Measurements from ENCODE around the gene TSPAN14.

TSPAN14 gene

DNA sequence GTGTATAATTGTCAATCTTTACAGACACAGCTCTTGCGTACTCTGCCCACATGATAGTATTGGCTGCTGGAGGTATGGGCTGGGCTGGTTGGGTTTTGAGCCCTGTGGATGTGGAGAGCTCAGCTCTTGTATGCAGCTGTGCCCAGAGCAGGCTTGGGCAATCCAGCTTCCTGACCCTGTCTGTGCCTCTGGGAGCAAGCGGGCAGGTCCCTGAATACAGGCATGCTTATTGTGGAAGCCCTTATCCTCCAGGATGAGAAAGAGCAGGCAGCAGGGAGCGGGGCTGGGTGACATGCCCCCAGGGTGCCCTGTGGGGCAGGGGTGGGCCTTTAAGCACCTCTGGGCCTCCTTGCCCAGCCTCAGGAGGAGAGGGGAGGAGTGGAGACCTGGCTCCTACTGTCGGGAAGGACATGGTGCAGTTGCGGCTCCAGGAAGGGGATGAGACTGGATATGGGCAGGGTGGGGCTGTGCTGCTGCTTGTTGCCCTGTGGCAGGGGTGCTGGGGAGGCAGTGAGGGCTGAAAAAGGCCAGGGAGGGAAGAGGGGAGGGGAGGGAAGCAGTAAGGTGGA, 50.9 kb downstream of the TSPAN14 start:
- no peak for DNase-seq (ENCODE audit: low read depth)

DNA sequence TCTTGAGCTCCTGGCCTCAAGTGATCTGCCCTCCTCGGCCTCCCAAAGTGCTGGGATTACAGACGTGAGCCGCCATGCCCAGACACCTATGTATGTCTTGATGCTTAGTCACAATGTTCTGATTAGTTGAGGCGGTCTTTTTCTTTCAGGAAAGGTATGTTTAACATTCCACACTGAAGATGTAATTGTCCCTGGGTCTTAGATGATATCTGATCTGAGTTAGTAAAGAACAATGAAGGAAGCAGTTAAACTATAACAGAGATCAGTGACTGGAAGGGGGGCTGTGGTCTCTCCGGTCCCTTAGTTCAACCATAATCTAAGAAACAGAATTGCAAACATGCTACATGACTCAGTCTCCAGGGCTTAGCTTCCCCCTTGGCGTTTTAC, 52.1 kb downstream of the TSPAN14 start:
- peak; percentile 89 for DNase-seq (ENCODE audit: low read depth)

DNA sequence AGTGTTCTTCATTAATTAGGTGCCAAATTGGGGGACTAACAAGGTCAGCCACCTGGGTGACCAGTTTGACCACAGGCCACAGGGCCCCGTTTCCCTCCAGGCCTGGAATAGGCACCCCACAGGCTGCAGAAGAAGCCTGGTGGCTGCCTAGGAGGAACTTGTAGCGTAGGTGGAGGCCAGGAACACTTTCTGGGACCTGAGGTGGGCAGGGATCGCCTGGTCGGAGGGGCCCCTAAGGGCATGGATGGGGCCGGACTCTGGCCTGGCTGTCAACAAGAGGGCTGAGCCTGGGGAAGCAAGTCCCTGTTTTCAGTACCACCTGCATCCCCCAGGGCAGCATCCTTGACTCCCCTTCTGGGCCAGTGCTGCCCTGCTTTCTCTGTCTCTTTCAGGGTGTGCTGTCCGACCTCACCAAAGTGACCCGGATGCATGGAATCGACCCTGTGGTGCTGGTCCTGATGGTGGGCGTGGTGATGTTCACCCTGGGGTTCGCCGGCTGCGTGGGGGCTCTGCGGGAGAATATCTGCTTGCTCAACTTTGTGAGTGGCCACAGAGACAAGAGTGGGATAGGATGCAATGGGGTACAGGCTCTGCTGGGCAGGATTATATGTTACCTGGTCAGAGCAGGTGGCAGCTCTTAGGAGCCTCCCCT, 52.9 kb downstream of the TSPAN14 start:
- no peak for DNase-seq (ENCODE audit: low read depth)

DNA sequence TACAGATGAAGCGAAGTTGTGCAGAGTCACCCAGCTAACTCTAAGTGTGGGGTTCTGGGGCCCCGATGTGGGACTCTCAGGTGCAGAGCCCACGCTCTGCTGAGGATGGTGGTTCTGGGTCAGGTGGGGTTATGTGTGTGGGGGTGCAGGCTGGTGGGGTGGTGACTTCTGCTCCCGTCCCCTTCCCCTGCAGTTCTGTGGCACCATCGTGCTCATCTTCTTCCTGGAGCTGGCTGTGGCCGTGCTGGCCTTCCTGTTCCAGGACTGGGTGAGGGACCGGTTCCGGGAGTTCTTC, 54.9 kb downstream of the TSPAN14 start:
- no peak for DNase-seq (ENCODE audit: low read depth)

DNA sequence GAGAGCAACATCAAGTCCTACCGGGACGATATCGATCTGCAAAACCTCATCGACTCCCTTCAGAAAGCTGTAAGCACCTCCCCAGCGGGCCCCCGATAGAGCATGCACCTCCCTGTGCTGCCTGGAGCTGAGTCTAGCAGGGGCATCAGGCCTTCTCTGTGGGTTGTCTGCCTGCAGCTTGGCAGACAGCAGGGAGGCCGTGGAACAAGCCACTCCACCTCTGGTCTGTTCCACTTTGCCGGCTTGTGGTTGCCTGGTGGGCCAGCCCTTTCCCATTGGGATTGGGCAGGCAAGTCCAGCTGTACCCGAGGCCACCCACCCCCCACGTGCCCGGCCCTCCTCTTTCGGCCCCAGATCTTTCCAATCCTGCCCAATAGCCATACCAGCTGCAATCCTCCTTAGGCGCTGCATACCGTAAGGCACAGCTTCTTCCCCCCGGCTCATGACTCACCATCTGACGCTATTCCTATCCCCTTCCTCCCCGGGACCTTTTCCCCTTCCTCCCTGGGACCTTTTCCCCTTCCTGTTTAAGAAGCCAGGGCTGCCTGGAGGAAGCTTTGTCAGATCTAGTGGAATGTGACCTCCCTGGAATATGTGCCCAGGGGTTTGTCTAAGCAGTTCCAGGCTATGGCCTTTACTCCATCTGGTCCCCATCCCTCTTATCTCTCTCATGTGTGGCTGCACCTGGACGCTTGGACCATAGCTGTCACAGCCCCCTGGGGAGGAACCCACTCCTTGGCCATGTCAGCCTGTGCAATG, 55.5 kb downstream of the TSPAN14 start:
- peak; percentile 93 for DNase-seq (ENCODE audit: low read depth)

DNA sequence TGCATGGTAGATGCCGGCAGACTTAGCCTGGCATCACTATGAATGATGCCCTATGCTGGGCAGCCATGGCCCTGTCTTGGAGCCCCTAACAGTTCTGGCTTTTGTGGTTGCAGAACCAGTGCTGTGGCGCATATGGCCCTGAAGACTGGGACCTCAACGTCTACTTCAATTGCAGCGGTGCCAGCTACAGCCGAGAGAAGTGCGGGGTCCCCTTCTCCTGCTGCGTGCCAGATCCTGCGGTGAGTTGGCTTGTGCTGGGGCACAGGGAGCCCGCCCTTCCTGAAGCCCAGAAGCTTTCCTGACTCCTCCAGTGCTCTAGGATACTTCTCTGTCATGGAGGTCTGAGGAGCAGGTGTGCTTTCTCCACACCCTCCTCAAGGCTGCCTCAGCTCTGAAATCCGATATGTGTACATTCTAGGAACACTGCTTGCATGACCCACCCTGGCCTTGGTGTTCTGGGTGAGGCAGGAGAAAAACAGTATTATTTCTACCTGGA, 58.0 kb downstream of the TSPAN14 start:
- no peak for DNase-seq (ENCODE audit: low read depth)

DNA sequence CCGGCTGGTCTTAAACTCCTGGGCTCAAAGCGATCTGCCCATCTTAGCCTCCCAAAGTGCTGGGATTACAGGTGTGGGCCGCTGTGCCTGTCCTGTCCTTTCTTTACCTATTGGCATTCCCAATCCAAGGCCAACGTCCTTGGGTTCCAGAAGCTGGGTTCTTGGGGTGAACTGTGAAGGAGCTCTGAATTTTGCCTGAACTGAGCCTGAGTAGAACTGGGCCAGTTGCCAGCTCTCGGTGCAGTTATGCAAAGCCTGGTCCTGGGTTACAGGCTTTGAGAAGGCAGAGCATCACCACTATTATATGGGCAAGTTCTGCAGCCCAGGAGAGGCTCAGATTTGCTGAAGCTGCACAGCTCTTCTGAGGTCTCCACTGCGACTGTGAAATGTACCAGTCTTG, 59.0 kb downstream of the TSPAN14 start:
- no peak for DNase-seq (ENCODE audit: low read depth)

DNA sequence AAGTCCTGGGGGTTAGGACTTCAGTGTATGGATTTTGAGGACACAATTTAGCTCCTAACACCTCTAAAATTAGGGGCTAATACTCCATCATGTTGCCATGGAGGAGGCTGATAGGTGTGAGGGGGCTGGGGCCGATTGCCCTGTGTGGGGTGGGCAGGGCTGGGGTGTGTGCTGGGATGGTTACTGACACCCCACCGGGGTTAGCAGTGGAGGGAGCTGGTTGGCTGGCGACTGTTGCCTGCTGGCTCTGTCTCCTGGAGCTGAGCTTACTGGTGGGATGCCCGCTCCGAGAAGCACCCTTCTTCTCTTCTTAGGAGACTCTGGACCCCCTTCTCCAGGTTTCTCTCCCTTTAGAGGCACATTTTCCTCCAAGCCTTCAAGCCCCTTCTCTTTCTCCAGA, 61.4 kb downstream of the TSPAN14 start:
- no peak for DNase-seq (ENCODE audit: low read depth)

DNA sequence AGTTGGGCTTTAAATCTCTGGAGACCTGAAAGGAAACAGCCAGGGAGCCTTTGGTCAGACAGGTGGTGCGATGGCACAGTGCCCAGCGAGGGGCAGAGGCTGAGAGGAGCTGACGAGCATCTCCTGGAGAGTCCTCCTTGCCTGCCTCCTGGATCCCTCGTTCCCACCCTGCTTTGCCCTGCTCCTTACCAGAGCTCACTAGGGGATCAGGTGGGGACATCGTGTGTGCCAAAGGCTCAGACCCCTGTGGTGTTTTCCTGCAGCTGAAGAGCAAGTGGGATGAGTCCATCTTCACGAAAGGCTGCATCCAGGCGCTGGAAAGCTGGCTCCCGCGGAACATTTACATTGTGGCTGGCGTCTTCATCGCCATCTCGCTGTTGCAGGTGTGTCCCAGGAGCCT, 61.8 kb downstream of the TSPAN14 start:
- no peak for DNase-seq (ENCODE audit: low read depth)

DNA sequence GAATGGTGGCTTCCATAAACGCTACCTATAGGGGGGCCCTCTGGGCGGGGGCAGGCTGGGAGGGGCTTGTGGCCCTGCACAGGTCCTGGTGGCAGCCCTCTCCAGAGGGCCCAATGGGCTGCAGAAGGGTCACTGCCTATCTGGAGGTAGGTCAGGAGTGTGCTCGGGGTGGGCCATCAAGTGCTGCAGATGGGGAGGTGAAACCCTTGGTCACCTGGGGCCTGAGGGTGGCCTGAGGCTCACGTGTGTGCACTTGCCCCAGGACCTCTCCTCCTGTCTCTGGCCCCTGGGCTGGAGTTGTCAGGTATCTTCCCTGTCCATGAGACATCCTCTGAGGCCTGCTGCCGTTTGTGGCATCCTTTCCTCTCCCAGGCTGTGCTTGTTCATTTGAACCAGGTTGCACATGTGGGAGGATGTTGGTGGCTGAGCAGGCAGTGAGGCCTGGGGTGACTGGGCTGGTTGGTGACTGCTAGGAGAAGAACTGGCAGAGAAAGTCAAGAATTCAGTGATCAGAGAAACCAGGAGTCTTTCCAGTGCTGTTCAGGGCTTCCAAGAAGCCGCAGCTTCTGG, 62.5 kb downstream of the TSPAN14 start:
- DNase-seq (ENCODE audit: low read depth), result no peak

DNA sequence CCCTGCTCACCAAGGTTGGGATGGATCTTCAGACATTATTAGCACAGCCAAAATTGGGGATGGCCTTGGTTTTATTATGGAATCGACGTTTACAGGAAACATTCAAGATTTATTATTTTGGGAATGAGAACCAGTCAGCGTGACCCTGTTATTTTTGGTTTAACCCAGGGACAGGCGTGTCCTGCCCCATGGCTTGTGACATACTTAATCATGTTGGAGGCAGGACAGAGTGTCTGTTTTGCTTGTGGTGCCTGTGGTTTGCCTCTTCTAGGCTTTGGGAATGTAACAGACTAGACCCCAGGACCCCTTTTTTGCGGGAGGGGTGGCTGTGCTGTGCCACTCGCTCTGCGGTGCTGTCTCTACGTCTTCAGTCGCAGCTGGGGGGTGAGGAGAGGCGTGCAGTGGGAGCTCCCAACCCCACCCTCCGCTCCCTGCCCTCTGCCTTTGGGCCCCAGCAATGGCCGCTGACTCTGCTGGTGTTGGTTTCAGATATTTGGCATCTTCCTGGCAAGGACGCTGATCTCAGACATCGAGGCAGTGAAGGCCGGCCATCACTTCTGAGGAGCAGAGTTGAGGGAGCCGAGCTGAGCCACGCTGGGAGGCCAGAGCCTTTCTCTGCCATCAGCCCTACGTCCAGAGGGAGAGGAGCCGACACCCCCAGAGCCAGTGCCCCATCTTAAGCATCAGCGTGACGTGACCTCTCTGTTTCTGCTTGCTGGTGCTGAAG, 63.5 kb downstream of the TSPAN14 start:
- no peak for DNase-seq (ENCODE audit: low read depth)

DNA sequence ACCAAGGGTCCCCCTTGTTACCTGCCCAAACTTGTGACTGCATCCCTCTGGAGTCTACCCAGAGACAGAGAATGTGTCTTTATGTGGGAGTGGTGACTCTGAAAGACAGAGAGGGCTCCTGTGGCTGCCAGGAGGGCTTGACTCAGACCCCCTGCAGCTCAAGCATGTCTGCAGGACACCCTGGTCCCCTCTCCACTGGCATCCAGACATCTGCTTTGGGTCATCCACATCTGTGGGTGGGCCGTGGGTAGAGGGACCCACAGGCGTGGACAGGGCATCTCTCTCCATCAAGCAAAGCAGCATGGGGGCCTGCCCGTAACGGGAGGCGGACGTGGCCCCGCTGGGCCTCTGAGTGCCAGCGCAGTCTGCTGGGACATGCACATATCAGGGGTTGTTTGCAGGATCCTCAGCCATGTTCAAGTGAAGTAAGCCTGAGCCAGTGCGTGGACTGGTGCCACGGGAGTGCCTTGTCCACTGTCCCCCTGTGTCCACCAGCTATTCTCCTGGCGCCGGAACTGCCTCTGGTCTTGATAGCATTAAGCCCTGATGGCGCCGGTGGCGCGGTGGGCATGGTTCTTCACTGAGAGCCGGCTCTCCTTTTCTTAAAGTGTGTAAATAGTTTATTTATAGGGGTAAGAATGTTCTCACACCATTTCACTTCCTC, 64.2 kb downstream of the TSPAN14 start:
- no peak for DNase-seq (ENCODE audit: low read depth)

DNA sequence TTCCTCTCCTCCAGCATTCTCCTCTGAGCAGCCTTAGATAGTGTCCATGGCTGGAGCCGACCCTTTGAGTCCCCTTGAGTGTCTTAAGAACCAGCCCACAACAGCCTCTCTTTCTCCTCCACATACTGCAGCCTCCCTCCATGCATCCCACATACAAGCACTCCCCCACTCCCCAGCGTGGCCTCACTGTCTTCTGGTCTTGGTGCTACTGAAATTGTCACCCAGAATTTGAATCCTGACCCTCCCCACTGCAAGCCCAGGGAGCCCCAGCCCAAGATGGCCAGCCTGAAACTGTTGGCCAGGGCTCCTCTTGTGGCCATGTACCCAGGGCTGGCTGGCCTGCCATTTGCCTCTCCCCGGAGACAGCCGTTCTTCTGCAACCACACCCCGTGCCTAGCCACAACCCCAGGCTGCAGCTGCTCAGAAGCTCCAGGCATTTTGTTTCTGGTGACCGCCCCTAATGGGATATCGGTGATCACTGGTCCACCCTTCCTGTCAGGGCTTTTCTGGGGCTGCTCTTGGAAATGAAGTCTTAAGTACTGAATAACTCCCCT, 64.8 kb downstream of the TSPAN14 start:
- no peak for DNase-seq (ENCODE audit: low read depth)

DNA sequence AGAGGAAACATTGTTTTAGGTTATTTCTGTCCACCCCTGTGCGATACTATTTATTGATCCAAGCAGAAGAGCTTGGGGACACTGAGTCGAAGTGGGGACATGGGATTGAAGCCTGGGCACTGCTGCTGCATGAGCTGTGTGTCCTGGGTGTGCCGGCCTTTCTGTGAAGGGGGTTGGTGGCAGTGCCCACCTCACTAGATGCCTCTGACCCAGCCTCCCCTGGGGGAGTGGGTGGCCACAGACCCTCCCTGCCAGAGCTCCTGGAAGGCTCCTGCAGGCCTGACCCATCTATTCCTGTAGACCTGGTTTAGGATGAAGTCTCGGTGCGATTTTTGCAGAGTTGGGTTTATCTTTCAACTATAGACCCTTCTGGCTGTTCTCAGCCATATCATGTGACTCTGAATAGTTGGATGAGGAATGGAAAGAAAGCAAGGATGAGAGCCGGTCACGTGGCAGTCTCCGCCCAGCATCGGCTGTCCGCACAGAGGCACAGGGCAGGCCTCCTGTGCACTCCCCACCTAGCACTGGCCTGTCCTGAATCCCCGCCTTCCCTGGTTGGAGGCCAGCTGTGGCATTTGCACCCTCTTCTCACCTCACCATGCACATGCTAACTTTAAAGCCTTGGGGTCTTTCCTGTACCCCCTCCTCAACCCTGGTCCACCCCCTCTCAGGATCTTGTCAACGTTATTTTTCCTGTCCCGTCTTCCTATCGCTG, 66.0 kb downstream of the TSPAN14 start:
- DNase-seq (ENCODE audit: low read depth), result no peak

DNA sequence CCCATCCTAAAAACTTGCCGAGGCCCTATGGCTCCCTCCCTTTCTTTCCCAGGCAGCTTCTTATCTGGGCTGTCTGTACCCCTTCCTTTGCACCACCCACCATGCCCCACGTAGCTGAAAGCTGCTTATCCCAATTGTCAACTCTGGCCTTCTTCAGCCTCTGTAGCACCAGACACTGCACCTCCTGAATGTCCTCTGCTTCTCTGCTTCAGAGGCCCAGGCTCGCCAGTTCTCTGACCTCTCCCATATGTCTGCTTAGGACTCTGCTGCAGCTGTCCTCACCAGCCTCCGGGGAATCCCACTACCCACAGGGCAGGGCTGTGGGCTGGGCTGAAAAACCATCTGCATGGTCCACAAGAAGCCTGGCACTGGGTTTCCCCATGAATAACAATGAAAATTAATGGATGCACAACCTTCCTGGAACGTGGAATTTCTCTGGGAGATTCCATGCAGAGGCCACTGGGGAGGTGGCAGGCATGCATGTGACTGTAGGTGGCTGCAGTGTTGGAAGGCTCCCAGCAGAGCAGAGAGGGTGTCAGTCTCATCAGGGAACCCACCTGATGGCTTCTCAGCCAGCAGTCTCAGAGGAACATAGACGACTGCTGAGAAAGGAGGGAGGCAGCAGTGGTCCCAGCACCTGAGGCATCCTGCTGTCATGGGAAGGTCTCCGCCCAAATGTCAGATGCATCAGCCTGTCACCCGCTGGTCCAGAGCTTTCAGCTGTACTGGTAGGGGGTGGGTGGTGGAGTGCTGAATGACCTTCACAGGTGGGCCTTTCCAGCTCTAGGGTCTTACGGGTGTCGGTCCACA, 66.8 kb downstream of the TSPAN14 start:
- DNase-seq (ENCODE audit: low read depth), result no peak

DNA sequence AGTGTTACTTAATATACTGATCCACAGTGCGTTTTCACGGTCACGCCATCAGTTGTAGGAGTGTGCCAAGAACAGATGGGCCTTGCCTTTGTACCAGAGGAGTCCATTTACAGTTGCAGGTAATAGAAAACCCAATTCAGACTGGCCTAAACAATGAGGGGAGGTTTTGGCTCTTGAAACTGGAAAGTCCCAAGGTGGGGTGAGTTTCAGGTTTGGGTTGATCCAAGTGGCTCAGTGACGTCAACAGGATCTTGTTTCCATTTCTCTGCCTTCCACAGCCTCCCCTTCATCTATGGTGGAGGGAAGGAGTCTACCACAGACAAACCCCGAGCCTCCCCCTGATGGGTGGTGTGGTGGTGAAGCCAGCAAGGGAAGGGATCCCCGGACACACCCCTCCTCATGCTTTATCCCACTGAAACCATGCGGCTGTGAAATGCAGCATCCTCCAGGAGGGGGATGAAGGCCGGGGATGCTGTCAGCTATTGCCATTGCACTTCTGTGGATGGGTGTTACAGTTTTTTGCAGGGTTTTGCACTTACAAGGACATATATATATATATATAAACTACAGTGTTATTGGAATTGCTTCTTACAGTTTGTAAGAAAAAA, 68.8 kb downstream of the TSPAN14 start:
- no peak for DNase-seq (ENCODE audit: low read depth)

DNA sequence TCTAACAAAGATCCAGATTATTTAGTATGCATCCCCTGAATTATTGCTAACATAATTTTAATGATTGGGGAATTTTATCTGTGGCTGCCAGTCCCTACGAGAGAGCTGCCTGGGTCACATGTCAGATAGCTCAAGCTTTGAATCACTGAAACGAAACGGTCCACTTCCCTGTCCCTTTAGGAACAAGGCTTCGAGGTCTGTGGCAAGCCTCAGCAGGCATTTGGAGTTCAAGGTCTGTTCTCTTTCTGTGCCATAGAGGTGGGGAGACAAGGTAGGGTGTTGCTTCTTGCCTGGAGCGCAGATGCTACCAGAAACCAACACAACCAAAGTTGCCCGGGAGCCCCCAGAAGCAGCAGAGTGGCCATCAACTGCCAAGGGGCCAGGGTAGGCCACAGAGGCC, 69.7 kb downstream of the TSPAN14 start:
- DNase-seq (ENCODE audit: low read depth), result no peak

DNA sequence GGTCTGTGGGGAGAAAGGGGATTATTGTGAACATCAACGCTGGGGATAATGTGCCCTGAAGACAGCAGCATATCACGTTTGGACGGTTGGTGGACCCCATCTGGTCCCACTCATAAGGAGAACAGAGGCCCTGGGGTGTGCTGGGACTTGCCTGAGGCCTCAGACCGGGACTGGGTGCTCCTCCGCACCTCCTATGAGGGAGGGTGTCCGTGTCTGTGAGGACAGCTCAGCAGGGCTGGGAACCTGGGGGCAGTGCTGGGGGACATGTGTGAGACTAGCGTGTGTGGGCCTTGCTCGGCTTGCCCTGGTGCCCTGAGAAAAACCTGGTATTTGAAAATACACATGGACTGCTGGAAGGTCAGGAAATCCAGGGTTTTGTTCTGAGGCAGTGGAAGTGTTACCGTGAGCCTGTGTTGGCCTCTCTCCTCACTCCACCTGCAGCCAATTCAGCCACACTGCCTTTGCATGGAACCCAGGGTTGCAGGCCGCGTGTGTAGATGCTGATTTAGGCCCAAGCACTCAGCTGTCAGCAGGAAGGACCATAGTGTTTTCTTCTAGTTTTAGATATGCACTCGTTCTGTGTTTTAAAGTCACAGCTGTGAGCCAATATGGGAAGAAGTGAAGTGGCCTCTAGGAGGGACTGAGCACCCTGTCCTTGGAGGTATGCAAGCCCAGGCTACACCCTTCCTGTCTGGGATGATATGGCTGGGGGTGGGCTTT, 70.2 kb downstream of the TSPAN14 start:
- DNase-seq (ENCODE audit: low read depth), result no peak

DNA sequence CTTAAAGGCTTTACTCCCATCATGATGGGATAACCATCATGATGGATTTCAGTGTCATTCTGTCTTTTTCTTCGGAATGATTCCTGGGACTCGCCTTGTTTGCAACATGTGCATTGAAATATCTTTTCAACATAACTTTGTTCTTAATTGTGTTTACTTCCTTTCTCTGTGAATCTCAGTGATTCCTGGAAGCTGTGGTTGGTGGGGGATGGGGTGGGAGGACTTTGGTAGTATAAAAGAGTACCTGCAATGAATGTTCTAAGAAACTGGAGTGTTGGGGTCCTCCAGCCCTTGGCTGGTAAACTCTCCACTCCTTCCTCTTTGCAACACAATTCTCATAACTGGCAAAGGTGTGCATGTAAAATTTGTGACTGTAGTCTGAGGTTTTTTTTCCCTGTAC, 72.1 kb downstream of the TSPAN14 start:
- no peak for DNase-seq (ENCODE audit: low read depth)
